CD4-positive, alpha-beta T cell treated with Interleukin-4 for 4 hours (primary cell): ENCODE data around the gene PRRC1.
A peak's percentile ranks its signal among the peaks of the same experiment; 100 is the strongest.
"Not testable (repeated sequence)": the region's sequence is repeated elsewhere in the genome, so short reads cannot be mapped to it uniquely, and the experiment has no call there.

Experiments
- DNase-seq: peaks from one replicate; pipeline ENCODE4 v3.0.0-alpha.2; 2020

Gene PRRC1

DNA sequence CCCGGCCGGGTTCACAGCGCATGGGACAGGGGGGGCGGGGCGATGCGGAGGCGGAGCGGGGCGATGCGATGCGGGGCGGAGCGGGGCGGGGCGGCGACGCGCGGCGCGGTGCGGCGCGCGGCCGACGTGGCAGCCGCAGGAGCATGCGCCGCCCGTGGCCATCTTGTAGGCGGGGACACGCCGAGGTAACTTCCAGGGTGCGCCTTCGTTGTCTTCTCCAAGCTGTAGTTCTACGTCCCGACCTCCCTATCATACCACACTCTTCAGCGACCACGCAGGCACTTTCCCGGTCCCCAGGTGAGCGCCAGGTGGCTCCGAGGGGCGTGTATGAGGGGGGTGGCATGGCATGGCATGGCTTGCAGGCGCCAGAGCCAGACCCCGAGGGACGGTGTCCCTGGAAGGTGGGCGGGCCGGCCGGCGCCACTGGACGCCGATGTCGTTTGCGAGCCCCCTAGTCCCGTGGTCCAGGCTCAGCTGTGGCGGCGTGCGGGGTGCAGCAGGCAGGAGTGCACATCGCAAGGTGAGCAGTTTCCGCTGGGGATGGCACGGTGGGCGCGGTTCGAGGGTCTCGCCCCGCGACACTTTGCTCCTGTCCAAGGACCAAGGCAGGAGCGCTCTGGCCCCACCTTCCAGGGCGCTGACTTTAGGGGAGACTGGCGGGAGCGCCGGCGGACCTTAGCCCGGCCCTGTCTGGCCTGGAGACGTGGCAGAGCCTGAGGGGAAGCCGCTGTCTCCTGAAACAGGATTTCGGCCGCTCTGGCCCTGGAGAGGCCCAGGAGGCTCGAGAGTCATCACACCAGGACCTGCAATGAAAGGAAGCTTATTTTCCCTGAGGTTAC lies at the start of gene PRRC1:
Gene PRRC1 (plus strand): TSS at position 161 of the 839 bp plus-strand sequence. CDS start 5,840 bp downstream, outside the sequence.
- peak; percentile 73 for DNase-seq

DNA sequence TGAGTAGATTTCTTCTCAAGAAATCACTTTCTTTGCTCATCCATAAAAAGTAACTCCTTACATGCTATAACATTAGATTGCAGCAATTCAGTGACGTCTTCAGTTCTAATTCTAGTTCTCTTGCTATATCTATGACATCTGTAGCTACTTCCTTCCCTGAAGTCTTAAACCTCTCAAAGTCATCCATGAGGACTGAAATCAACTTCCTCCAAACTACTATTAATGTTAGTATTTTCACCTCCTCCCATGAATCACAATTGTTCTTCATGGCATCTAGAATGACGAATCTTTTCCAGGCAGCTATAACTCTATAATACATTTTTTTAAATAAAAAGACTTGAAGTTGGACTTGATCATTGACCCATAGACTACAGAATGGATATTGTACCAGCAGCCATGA lies 46.2 kb upstream of the PRRC1 start:
- DNase-seq = no peak

DNA sequence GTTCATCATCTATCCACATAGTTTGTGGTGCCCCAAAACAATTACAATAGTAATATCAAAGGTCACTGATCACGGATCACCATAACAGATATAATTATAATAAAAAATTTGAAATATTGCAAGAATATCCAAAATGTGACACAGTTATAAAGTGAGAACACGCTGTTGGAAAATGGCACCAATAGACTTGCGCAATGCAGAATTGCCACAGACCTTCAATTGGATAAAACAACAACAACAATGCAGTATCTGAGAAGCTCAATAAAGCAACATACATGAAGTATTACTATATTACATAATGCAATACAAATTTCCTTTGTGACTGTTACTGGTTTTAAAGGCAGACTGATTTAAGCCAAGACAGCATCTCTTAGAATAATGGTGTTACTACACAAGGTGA lies 44.7 kb upstream of the PRRC1 start:
- DNase-seq = no peak

DNA sequence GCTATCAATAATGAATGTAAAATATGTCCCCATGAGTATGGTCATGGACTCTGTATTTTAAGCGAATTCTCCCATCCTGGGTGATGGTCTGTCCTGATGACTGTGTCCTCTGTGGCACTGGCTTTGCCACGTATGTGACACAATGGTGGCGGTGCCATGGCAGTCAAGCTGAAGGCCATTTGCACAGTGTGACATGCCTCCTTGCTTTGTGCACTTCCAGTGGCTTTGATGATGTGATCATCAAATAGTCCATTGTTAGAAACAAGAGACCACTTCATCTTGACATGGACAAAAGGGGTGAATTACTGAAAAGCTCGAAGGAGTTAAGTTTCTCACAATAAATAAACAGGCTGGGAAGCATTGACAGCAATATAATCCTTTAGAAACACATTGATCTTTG lies 31.0 kb upstream of the PRRC1 start:
- no peak for DNase-seq

DNA sequence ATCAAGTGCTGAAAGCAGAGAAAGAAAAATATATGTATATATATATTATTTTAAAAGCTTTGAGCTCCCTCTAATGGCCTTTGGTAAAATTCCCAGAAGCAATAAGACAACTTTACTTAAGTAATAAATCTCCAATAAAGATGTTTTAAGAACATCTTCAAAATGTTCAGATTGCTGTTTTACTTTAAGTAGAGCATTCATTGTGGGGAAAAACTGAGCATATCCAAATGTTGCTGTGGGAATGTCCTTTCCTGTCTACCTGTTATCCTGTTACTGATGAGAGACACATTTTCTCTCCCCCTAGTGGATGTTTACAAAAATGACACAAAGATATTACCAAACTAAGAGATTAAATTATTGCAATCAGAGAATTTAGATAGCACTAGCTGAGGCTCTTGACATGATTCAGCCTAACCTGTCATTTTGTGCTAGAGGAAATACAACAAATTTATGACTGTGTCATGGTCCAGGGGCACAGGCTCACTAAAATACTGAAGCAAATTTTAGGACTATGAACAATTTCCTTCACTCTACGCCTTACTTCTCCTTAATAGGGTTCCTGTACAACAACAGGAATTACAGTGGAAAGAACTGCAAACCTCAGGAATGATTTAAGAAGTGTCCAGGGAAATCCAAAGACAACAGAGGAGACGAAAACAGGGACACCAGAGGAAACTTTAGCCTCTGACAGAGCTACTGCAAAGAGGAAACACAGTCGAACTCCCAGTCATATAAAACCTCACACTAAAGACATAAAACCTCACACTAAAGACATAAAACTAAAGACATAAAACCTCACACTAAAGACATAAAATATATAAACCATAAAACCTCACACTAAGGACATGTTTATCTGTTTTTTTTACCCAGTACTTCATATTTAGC lies 24.3 kb upstream of the PRRC1 start:
- DNase-seq = peak; percentile 36

DNA sequence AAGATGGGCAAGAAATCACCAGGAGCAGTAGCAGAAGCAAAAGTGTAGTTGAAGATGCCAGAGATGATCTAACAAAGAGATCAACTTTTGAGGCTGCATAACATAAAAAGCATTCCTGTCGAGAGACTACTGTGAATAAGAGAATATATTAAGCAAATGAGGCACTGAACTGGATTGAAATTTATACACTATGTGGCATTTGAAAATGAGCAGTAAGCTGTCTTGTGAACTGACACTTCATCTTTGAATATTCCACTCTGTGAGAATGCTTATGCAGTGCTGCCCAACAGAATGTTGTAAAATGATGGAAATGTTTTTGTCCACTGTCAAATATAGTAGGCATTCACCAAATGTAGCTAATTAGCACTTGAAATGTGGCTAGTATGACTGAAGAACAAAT lies 18.9 kb upstream of the PRRC1 start:
- no peak for DNase-seq

DNA sequence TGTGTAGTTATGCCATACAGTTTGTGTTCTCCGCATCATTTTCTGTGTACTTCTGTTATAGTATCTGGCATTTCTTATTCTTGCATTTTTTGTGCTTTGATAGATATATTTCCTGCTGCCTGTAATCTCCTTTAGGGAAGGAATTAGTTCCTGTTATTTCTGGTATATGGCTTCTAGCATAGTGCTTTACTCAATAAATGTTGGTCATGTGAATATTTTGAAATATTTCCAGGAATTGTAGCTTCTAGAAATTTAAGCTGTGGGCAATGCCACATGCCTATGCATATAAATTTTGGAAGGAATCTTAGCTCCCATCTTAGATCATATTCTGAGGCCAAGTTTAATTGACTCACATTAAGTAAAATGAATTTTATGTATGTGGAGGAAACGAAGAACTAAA lies 11.5 kb upstream of the PRRC1 start:
- no peak for DNase-seq

DNA sequence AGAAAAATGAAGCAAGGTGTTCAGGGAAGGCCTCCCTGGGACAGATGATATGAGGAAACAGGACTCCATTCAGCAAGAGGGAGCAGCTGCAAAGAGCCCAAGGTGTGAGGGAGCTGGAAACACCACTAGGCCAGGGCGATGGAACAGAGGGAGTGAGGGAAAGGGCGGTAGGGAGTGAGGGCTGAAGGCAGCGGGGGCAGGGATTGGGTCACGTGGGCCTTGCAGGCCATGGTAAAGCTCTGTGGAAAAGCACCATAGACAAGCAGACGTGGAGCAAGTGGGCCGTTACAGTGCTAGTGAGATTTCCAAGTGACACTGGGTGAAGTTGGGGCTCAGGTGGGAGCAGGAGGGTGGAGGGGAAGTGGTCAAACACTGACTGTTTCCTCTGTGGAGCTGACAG lies 10.8 kb upstream of the PRRC1 start:
- DNase-seq = no peak

DNA sequence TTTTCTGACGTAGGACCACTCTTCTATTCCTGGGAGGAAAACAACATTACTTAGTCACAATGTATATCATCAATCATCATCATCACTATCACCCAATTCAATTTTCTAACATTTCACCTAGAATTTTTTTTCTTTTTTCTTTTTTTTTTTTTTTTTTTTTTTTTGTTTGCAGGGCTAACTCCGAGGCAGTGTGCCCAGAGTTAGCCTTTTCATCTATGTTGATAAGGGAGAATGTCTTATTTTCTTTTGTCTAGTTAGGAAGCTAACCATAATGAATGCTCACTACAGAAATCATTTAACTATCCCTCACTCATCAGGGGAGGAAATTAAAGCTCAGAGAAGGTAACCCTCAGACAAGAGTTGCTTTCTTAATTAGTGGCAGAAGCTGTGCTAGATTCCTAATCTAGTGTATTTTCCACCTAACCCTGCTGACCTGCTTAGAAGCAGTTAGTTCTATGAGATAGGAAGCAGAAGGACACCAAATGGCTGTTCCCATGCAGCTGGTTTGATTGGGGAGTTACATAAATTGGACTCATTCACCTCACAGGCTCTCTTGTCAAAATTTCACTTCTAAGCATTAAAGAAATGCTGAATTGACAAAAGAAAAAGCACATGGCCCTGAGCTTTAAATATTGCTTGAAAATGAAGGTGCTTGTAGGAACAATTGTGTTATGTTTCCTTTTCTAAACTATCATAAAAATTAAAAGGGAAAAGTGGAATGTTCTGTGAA lies 8.6 kb upstream of the PRRC1 start:
- DNase-seq = no peak

DNA sequence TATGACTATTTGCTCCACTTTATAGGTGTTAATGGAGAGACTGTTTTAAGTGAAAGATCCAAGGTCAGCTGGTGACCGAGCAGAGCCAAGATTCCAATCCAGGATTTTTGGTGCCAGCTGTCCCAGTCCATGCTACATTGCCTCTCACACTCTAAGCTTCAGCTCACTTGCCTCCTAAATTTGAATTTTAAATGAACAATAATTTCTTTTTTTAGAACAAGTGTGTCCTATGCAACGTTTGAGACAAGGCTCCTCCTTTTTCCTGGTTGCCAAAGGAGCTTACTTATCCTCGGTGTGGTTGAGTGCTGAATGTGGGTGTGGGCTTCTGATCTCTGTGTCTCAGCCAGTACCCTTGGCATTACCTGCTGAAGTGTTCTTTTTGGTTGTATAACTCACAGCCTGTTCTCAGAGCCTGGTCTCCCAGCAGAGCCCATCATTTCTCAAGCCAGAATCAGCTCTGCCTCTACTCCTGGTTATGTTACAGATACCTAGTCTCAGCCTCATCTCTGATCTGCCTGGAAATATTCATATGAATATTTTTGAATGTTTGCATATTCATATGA lies 4.0 kb upstream of the PRRC1 start:
- no peak for DNase-seq

DNA sequence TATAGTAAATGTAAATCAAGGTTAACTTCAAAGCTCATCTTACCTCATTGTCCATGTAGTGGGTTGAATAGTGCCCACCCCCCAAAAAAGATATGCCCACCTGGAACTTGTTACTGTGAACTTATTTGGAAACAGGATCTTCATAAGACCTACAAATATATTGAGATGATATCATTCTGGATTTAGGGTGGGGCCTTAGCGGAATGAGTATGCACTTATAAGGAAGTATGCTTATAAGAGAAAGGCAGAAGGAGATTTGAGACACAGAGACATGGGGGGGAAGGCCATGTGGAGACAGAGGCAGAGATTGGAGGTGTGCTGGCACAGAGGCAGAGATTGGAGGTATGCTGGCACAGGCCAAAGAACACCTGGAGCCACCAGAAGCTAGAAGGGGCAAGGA lies 2.6 kb upstream of the PRRC1 start:
- DNase-seq = no peak

DNA sequence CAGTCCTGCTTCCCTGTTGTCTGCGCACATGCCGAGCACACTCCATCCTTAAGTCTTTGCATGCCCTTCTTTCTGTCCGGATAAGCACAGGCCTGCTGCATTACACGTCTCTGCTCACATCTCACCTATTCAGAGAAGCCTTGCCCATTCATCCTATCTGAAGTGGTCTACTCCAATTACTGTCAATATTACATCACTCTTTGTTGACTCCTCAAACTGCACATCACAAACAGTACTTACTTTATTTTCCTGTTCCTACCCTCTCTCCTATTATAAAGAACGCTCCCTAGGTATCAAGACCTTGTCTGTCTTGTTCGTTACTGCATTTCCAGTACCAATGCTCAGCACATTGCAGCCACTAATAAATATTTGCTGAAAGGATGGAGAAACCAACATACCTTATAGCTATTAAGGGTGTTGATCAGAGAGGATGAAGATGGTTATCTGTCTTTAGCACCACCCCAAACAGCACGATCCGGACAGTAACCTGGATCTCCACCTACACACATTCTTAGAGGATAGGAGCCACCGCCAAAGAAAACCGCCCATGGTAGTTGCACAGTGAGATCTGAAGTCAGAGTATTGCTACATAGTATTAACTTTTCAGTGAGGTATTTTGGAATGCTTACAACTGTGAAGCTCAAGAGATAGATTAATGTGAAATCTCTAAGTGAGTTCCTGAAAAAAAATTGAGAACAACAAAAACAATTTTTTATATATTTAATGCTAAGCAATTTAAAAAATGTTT lies 1.6 kb upstream of the PRRC1 start:
- no peak for DNase-seq

DNA sequence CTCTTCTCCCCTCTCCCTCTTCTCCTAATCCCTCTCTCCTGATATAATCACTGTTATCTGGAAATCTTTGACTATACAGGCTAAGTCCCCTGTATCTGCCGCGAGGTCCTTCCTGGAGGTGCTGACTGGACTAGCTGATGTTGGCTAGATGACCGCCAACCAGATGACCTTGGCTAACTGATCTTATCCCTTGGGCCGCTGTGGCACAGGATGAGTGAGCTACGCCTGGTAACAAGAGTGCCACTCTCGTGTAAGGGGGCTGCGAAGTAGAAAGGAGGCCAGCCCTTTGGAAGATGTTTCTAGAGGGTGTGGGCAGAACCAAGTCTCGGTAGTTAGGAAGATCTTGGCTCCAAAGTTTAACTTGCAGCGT lies 345 bp upstream of the PRRC1 start:
- DNase-seq = no peak

DNA sequence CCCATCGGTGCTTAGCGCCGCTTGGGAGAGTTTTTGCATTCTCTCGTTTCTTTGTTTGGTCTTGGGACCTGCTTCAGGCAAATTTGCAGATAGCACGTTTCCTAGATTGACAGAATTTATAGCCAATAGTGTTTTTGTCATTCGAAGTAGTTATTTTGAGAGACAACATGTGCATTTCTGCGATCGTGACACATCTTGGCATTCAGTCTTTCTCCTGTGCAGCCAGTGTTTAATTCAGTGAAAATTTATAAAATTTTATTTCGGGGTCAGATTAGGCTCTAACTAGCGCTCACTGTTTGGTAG lies 830 bp downstream of the PRRC1 start:
- DNase-seq = peak; percentile 42

DNA sequence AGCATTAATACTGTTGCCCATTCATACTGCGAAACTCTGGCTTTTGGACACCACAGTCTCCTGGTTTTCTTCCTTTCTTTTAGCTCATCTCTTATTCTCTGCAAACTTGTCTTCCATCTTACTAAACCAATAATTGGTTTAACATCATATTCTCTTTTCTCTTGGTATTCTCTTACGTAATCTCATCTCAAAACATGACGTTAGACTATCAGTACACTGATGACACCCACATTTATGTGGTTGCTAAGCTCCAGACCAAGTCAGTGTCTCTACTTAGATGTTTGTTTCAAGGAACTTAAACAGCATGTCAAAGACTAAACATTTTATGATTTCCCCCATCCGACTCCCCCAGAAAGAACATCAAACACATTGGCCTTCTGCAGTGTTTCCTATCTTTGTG lies 2.1 kb downstream of the PRRC1 start:
- no peak for DNase-seq

DNA sequence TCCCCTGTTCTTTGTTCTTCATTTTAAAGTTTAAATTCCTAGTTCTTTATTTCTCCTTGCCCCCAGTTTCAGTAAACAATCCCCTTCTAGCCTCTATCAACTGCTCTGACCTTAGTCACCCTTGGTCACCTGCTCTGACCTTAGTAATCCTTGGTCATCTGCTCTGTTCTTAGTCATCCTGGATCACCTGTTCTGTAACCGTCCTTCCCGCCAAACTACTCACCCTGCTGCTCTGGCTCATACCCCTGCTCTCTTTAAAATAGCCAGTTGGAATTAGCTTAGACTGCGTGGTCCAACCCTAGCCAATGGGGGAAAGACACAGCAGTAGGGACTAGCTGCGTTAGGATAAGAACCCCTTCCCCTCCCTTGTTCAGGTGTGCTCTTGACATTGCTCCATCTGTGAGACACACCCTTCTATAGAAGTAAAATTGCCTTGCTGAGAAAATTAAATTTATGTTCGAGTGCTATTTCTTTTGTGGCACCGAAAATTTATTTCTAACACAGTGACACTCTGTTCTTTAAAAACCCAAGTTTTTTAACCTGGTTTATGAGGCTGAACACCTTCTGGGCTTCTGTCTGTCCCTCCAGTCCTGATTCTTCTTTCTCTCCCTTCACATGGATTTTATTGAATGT lies 3.8 kb downstream of the PRRC1 start:
- DNase-seq = no peak

DNA sequence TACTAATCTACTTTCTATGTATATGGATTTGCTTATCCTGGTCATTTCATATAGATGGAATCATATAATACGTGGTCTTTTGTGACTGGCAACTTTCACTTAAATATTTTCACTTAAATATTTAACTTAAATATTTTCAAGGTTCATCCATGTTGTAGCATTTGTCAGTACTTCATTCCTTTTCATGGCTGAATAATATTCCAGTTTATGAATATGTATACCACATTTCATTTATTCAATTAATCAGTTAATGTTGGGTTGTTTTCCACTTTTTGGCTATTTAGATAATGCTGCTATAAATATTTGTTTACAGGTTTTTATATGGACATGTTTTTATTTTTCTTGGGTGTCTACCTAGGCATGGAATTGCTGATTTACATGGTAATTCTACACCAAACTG lies 7.7 kb downstream of the PRRC1 start:
- DNase-seq = no peak

DNA sequence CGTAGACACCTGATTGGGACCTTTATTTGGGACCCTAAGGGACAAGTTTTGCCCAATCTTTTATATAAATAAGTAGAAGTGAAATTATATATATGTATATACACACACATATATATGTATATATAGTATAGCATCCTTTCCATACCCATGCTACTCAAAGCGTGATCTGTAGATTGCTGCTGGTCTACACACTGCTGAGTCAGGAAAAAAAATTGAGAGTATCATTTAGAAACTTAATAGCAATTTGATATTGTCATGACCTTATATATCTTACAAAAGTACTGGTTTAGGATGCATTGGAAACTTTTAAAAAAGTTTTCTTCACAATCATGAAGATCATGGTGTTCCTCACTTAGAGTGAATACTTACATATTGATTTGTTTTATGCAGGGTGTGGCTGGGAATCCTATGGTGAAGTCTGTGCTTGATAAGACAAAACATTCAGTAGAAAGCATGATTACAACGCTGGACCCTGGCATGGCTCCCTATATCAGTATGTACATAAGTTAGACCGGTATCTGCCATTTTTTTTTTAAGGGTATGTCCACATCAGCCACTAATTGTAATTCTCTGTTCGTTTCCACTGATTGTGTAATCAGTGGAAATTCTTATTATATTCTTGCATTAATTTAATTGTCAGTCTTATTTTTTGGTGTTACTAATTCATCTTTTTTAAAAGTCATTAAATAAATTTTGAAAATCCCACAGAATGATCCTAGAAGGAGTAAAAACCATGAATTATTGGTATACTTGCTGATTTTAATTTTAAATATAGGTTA lies 12.7 kb downstream of the PRRC1 start:
- DNase-seq = no peak

DNA sequence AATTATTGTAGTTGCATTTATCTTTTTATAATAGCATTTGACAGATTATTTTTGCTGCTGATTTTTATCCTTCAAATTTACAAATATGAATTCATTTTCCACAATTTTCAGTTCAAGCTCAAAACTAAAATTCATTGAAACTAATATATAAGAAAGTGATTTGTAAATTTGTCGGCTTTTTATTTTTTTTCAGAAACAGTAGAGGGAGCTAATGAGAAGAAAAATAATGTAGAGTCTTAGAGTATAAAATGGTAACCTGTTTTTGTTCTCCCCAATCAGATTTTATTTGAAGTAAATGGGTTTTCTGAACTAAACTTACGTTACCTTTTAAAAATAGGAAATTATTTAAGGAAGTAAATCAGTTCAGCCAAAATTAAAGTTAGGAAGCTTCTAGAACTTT lies 19.2 kb downstream of the PRRC1 start:
- no peak for DNase-seq

DNA sequence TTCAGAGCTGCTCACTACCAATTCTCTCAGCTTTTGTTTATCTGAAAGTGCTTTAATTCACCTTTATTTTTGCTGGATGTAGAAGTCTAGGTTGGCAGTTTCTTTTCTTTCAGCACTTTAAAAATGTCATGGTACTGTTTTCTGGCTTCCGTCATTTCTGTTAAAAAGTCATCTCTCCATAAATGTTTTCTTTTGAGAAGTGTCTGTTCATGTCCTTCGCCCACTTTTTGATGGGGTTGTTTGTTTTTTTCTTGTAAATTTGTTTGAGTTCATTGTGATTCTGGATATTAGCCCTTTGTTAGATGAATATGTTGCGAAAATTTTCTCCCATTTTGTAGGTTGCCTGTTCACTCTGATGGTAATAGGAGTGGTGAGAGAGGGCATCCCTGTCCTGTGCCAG lies 23.1 kb downstream of the PRRC1 start:
- not testable (repeated sequence) for DNase-seq

DNA sequence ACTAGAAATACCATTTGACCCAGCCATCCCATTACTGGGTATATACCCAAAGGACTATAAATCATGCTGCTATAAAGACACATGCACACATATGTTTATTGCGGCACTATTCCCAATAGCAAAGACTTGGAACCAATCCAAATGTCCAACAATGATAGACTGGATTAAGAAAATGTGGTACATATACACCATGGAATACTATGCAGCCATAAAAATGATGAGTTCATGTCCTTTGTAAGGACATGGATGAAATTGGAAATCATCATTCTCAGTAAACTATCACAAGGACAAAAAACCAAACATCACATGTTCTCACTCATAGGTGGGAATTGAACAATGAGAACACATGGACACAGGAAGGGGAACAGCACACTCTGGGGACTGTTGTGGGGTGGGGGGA lies 27.8 kb downstream of the PRRC1 start:
- DNase-seq = not testable (repeated sequence)
